Measurements from ENCODE around the gene PARD3B.

Gene PARD3B

GRCh38 chr2:205657579-205657978 lies 1112.3 kb downstream of the PARD3B start:
- DNase-seq (ENCODE audit: low read depth): peak; percentile 93

GRCh38 chr2:205658068-205658467 lies 1112.8 kb downstream of the PARD3B start:
- no peak for DNase-seq (ENCODE audit: low read depth)

- DNase-seq (ENCODE audit: low read depth): no peak
Observed at GRCh38 chr2:205658572-205658971, 1113.3 kb downstream of the PARD3B start.

GRCh38 chr2:205659922-205660321 lies 1114.6 kb downstream of the PARD3B start:
- no peak for DNase-seq (ENCODE audit: low read depth)

GRCh38 chr2:205660521-205661124 lies 1115.3 kb downstream of the PARD3B start:
- DNase-seq (ENCODE audit: low read depth): peak; percentile 95

GRCh38 chr2:205661281-205661680 lies 1116.0 kb downstream of the PARD3B start:
- DNase-seq (ENCODE audit: low read depth): no peak

GRCh38 chr2:205662206-205662965 lies 1117.1 kb downstream of the PARD3B start:
- DNase-seq (ENCODE audit: low read depth): no peak

GRCh38 chr2:205665791-205666190 lies 1120.5 kb downstream of the PARD3B start:
- DNase-seq (ENCODE audit: low read depth): no peak

All from GM04503 (cell line).